ENCODE results near the gene ZNF580.

Gene ZNF580

GRCh38 chr19:55647732-55648584 is 7.2 kb downstream of the ZNF580 start, which contains the start of gene CCDC106:
Gene CCDC106 (plus strand): TSS chr19:55648212. CDS start chr19:55649047, 835 bp downstream.
- peak; percentile 27 for DNase-seq

GRCh38 chr19:55648585-55649267 is 7.9 kb downstream of the ZNF580 start:
- DNase-seq: no peak

GRCh38 chr19:55649268-55650125 is 8.7 kb downstream of the ZNF580 start:
- DNase-seq: no peak

- DNase-seq: no peak
Measured at GRCh38 chr19:55650126-55650557, 9.3 kb downstream of the ZNF580 start.

- no peak for DNase-seq
Measured at GRCh38 chr19:55650602-55651230, 9.9 kb downstream of the ZNF580 start.

GRCh38 chr19:55651236-55651635 is 10.4 kb downstream of the ZNF580 start:
- DNase-seq: no peak

- DNase-seq: peak; percentile 23
Measured at GRCh38 chr19:55652311-55653128, 11.7 kb downstream of the ZNF580 start.

GRCh38 chr19:55653651-55654322 is 13.0 kb downstream of the ZNF580 start:
- peak; percentile 92 for DNase-seq

- DNase-seq: peak; percentile 68
Measured at GRCh38 chr19:55654323-55654867, 13.6 kb downstream of the ZNF580 start.

- peak; percentile 95 for DNase-seq
Measured at GRCh38 chr19:55654868-55655647, 14.3 kb downstream of the ZNF580 start, which contains the start of gene U2AF2. Gene U2AF2 (plus strand): TSS chr19:55655035. CDS start chr19:55655105, 70 bp downstream.

GRCh38 chr19:55655648-55656040 is 14.8 kb downstream of the ZNF580 start:
- no peak for DNase-seq

- no peak for DNase-seq
Measured at GRCh38 chr19:55656552-55656951, 15.8 kb downstream of the ZNF580 start.

- no peak for DNase-seq
Measured at GRCh38 chr19:55656988-55657747, 16.4 kb downstream of the ZNF580 start.

GRCh38 chr19:55658846-55659459 is 18.2 kb downstream of the ZNF580 start:
- DNase-seq: no peak

GRCh38 chr19:55659822-55660221 is 19.0 kb downstream of the ZNF580 start:
- no peak for DNase-seq

- DNase-seq: no peak
Measured at GRCh38 chr19:55660404-55660803, 19.6 kb downstream of the ZNF580 start.

- DNase-seq: no peak
Measured at GRCh38 chr19:55660991-55661390, 20.2 kb downstream of the ZNF580 start.

- no peak for DNase-seq
Measured at GRCh38 chr19:55661826-55662225, 21.0 kb downstream of the ZNF580 start.

Data from activated gamma-delta T cell (primary cell).